WTC11 (cell line): Measurements from ENCODE around the gene MAPKAP1.

Experiments
- CTCF ChIP-seq: fragments of 200-600 bp; IDR thresholded peaks from 2 replicates; pipeline ENCODE4 v1.8.0; 2022; ENCODE audit warnings: antibody characterized with exemption
- E2F1 ChIP-seq: sonication (generic); formaldehyde crosslinking; IDR thresholded peaks from 2 replicates; pipeline ENCODE4 v1.8.0; 2022; ENCODE audit warnings: mild to moderate bottlenecking, missing genetic modification reagents
- E2F4 ChIP-seq: sonication (generic); formaldehyde crosslinking; IDR thresholded peaks from 2 replicates; pipeline ENCODE4 v1.8.1; 2022; ENCODE audit warnings: low read depth, mild to moderate bottlenecking, moderate library complexity, missing genetic modification reagents, borderline replicate concordance
- JUN ChIP-seq: sonication (generic); formaldehyde crosslinking; IDR thresholded peaks from 2 replicates; pipeline ENCODE4 v1.8.0; 2023; ENCODE audit warnings: mild to moderate bottlenecking, missing genetic modification reagents
- NFE2L1 ChIP-seq: sonication (generic); formaldehyde crosslinking; IDR thresholded peaks from 2 replicates; pipeline ENCODE4 v1.8.1; 2023; ENCODE audit warnings: missing genetic modification reagents
- OVOL2 ChIP-seq: fragments of 250-450 bp; sonication (Bioruptor Pico); IDR thresholded peaks from 2 replicates; pipeline ENCODE4 v1.9.0; 2021; ENCODE audit warnings: mild to moderate bottlenecking, borderline replicate concordance
- PREB ChIP-seq: sonication (generic); formaldehyde crosslinking; IDR thresholded peaks from 2 replicates; pipeline ENCODE4 v1.8.1; 2022; ENCODE audit warnings: mild to moderate bottlenecking, missing genetic modification reagents, moderate library complexity, borderline replicate concordance
- RORB ChIP-seq: fragments of 250-450 bp; sonication (Bioruptor Pico); IDR thresholded peaks from 2 replicates; pipeline ENCODE4 v1.9.0; 2021; ENCODE audit warnings: mild to moderate bottlenecking
- SMAD3 ChIP-seq: sonication (generic); formaldehyde crosslinking; IDR thresholded peaks from 2 replicates; pipeline ENCODE4 v1.8.0; 2022; ENCODE audit warnings: missing genetic modification reagents, mild to moderate bottlenecking, borderline replicate concordance
- ZNF121 ChIP-seq: sonication (generic); formaldehyde crosslinking; IDR thresholded peaks from 2 replicates; pipeline ENCODE4 v1.8.0; 2023; ENCODE audit warnings: missing genetic modification reagents

GRCh38 chr9:125603478-125604021 lies 103.5 kb downstream of the MAPKAP1 start:
- TF ChIP-seq SMAD3 (CRISPR knock-in tag) (no peak), CTCF (no peak), RORB (CRISPR knock-in tag) (no peak), PREB (CRISPR knock-in tag) (no peak), E2F1 (CRISPR knock-in tag) (no peak), NFE2L1 (CRISPR knock-in tag) (no peak), OVOL2 (CRISPR knock-in tag) (no peak), JUN (CRISPR knock-in tag) (no peak), ZNF121 (CRISPR knock-in tag) (no peak), E2F4 (no peak)
